ENCODE results near the gene CDH8. TPM values are rescaled to one million over a fixed set of nuclear protein-coding genes. Genes with fewer than 3 reads are reported as not detected.
"Not testable (repeated sequence)": the region's sequence is repeated elsewhere in the genome, so short reads cannot be mapped to it uniquely, and the experiment has no call there.

The CDH8 gene
- total RNA-seq, 1 donor from 2014 or later: not detected

GRCh38 chr16:61940611-61941010, 95.6 kb downstream of the CDH8 start:
- DNase-seq (ENCODE audit: low read depth, low spot score): no peak

- no peak for DNase-seq (ENCODE audit: low read depth, low spot score)
These were observed 98.6 kb downstream of the CDH8 start for GRCh38 chr16:61937646-61938045.

- no peak for DNase-seq (ENCODE audit: low read depth, low spot score)
These were observed 99.7 kb downstream of the CDH8 start for GRCh38 chr16:61936522-61936921.

- no peak for DNase-seq (ENCODE audit: low read depth, low spot score)
These were observed 101.6 kb downstream of the CDH8 start for GRCh38 chr16:61934601-61935000.

GRCh38 chr16:61929776-61930175, 106.5 kb downstream of the CDH8 start:
- DNase-seq (ENCODE audit: low read depth, low spot score): no peak

GRCh38 chr16:61926766-61927165, 109.5 kb downstream of the CDH8 start:
- DNase-seq (ENCODE audit: low read depth, low spot score): no peak

- no peak for DNase-seq (ENCODE audit: low read depth, low spot score)
These were observed 112.6 kb downstream of the CDH8 start for GRCh38 chr16:61923629-61924028.

GRCh38 chr16:61921373-61921772, 114.9 kb downstream of the CDH8 start:
- DNase-seq (ENCODE audit: low read depth, low spot score): no peak

- DNase-seq (ENCODE audit: low read depth, low spot score): not testable (repeated sequence)
These were observed 118.1 kb downstream of the CDH8 start for GRCh38 chr16:61917865-61918826.

- DNase-seq (ENCODE audit: low read depth, low spot score): no peak
These were observed 120.7 kb downstream of the CDH8 start for GRCh38 chr16:61915569-61915968.

GRCh38 chr16:61909074-61909473, 127.2 kb downstream of the CDH8 start:
- DNase-seq (ENCODE audit: low read depth, low spot score): no peak

GRCh38 chr16:61908426-61908825, 127.8 kb downstream of the CDH8 start:
- DNase-seq (ENCODE audit: low read depth, low spot score): no peak

- DNase-seq (ENCODE audit: low read depth, low spot score): no peak
These were observed 134.5 kb downstream of the CDH8 start for GRCh38 chr16:61901689-61902088.

GRCh38 chr16:61900482-61900881, 135.8 kb downstream of the CDH8 start:
- no peak for DNase-seq (ENCODE audit: low read depth, low spot score)

GRCh38 chr16:61897657-61898056, 138.6 kb downstream of the CDH8 start:
- DNase-seq (ENCODE audit: low read depth, low spot score): no peak

GRCh38 chr16:61892531-61892930, 143.7 kb downstream of the CDH8 start:
- no peak for DNase-seq (ENCODE audit: low read depth, low spot score)

GRCh38 chr16:61891460-61891859, 144.8 kb downstream of the CDH8 start:
- DNase-seq (ENCODE audit: low read depth, low spot score): no peak

GRCh38 chr16:61890386-61890785, 145.9 kb downstream of the CDH8 start:
- DNase-seq (ENCODE audit: low read depth, low spot score): no peak

GRCh38 chr16:61887903-61888302, 148.3 kb downstream of the CDH8 start:
- DNase-seq (ENCODE audit: low read depth, low spot score): no peak

GRCh38 chr16:61885343-61885742, 150.9 kb downstream of the CDH8 start:
- DNase-seq (ENCODE audit: low read depth, low spot score): no peak

GRCh38 chr16:61879306-61879705, 156.9 kb downstream of the CDH8 start:
- DNase-seq (ENCODE audit: low read depth, low spot score): no peak

- DNase-seq (ENCODE audit: low read depth, low spot score): no peak
These were observed 158.8 kb downstream of the CDH8 start for GRCh38 chr16:61877436-61877835.

GRCh38 chr16:61872778-61873119, 163.5 kb downstream of the CDH8 start:
- DNase-seq (ENCODE audit: low read depth, low spot score): no peak

All from pulmonary artery endothelial cell (primary cell).